ENCODE measurements around the gene CAPZA2.

- no peak for TF ChIP-seq CTCF (tag by site-specific recombination; IDR thresholded peaks at IDR 0.05)
- TF ChIP-seq ZNF274 (IDR thresholded peaks at IDR 0.05; ENCODE audit: low read length) = no peak
- no peak for TF ChIP-seq ZNF274 (tag by site-specific recombination; IDR thresholded peaks at IDR 0.05; ENCODE audit: borderline replicate concordance)
- TF ChIP-seq ZNF449 (tag by site-specific recombination; IDR thresholded peaks at IDR 0.05) = no peak
- no peak for TF ChIP-seq ZNF747 (tag by site-specific recombination; IDR thresholded peaks at IDR 0.05)
- TF ChIP-seq ZNF280D (tag by site-specific recombination; IDR thresholded peaks at IDR 0.05) = no peak
Measured at GRCh38 chr7:116829493-116829892, 32.9 kb upstream of the CAPZA2 start.

Measured in HEK293 (cell line).